PC-9 (cell line): Measurements from ENCODE around the gene EXD3. TPM values are rescaled to one million over a fixed set of nuclear protein-coding genes. Genes with fewer than 3 reads are reported as not detected.

ENCODE experiments used
- BruUV-seq: library from RNA; stranded (reverse); fragments of 400-500 nt; replicated peaks from 2 replicates; lab custom pipeline; 2021; lab: Mats Ljungman, UMichigan
- CTCF ChIA-PET: fragments of 300-600 bp; sonication (Branson Sonifier 250); formaldehyde crosslinking; loops from one replicate; lab custom pipeline; 2022; ENCODE audit warnings: antibody characterized with exemption; lab: Charles Lee
- POLR2A ChIA-PET: fragments of 300-600 bp; sonication (Branson Sonifier 250); formaldehyde crosslinking; loops from one replicate; lab custom pipeline; 2022; ENCODE audit warnings: antibody characterized with exemption; ENCODE audit not compliant: unreplicated experiment; lab: Charles Lee
- DNase-seq, 2 experiments: peaks; one replicate each; pipeline versions ENCODE4 v3.0.0 to v3.0.0-alpha.2; 2015 to 2022; ENCODE audit warnings: mixed read lengths in 1 of 2
- H2AFZ ChIP-seq: fragments of 200-600 bp; sonication (generic); 2 replicates; pipeline ENCODE4 v1.8.1; 2017; ENCODE audit warnings: antibody characterized with exemption
- H3F3A ChIP-seq: fragments of 200-600 bp; sonication (generic); 2 replicates; pipeline ENCODE4 v1.8.1; 2017; ENCODE audit warnings: antibody characterized with exemption, mild to moderate bottlenecking, low read depth; ENCODE audit not compliant: insufficient read depth
- H3K27ac ChIP-seq: fragments of 200-600 bp; sonication (generic); 2 replicates; pipeline ENCODE4 v1.6.1; 2016; ENCODE audit warnings: mixed run types
- H3K27me3 ChIP-seq: fragments of 200-600 bp; sonication (generic); 2 replicates; pipeline ENCODE4 v1.6.1; 2016; ENCODE audit warnings: low read depth, mixed run types; ENCODE audit not compliant: insufficient read depth
- H3K36me3 ChIP-seq: fragments of 200-600 bp; sonication (generic); 2 replicates; pipeline ENCODE4 v1.6.1; 2016; ENCODE audit warnings: low read depth, mixed run types
- H3K4me1 ChIP-seq: fragments of 200-600 bp; sonication (generic); replicated peaks from 2 replicates; pipeline ENCODE4 v1.6.1; 2016; ENCODE audit warnings: mixed run types; ENCODE audit not compliant: insufficient read depth
- H3K4me2 ChIP-seq: fragments of 200-600 bp; sonication (generic); 2 replicates; pipeline ENCODE4 v1.6.1; 2017; ENCODE audit warnings: mixed run types
- H3K4me3 ChIP-seq: fragments of 200-600 bp; sonication (generic); 2 replicates; pipeline ENCODE4 v1.6.1; 2016; ENCODE audit warnings: mixed run types
- H3K79me2 ChIP-seq: fragments of 200-600 bp; sonication (generic); 2 replicates; pipeline ENCODE4 v1.6.1; 2017; ENCODE audit warnings: low read depth, mixed run types
- H3K9me2 ChIP-seq: fragments of 200-600 bp; sonication (generic); 2 replicates; pipeline ENCODE4 v1.8.1; 2017; ENCODE audit warnings: mild to moderate bottlenecking; ENCODE audit not compliant: insufficient read depth
- H3K9me3 ChIP-seq: fragments of 200-600 bp; sonication (generic); 2 replicates; pipeline ENCODE4 v1.8.1; 2016; ENCODE audit warnings: low read depth; ENCODE audit not compliant: insufficient read depth
- H4K20me1 ChIP-seq: fragments of 200-600 bp; sonication (generic); 2 replicates; pipeline ENCODE4 v1.8.1; 2017; ENCODE audit not compliant: insufficient read depth
- CTCF ChIP-seq: fragments of 200-600 bp; sonication (generic); conservative IDR thresholded peaks from 2 replicates; pipeline ENCODE4 v1.6.1; 2017; ENCODE audit warnings: mixed run types, antibody characterized with exemption, mild to moderate bottlenecking, moderate library complexity
- EZH2 ChIP-seq: fragments of 200-600 bp; sonication (generic); IDR thresholded peaks from 2 replicates; pipeline ENCODE4 v1.8.0; 2017; ENCODE audit warnings: antibody characterized with exemption, low read depth
- intact Hi-C: fragments of 100-400 bp; cut with micrococcal nuclease; formaldehyde crosslinking; loops from one replicate; pipeline ENCODE4 v1.10.0; 2022; ENCODE audit not compliant: unreplicated experiment
- total RNA-seq: library from RNA; stranded (reverse); gene quantifications from 2 replicates; pipeline ENCODE4 v1.2.3, GENCODE V29; 2021

EXD3 gene
- total RNA-seq, 1 experiment from 2014 or later: 23.7 TPM

DNA sequence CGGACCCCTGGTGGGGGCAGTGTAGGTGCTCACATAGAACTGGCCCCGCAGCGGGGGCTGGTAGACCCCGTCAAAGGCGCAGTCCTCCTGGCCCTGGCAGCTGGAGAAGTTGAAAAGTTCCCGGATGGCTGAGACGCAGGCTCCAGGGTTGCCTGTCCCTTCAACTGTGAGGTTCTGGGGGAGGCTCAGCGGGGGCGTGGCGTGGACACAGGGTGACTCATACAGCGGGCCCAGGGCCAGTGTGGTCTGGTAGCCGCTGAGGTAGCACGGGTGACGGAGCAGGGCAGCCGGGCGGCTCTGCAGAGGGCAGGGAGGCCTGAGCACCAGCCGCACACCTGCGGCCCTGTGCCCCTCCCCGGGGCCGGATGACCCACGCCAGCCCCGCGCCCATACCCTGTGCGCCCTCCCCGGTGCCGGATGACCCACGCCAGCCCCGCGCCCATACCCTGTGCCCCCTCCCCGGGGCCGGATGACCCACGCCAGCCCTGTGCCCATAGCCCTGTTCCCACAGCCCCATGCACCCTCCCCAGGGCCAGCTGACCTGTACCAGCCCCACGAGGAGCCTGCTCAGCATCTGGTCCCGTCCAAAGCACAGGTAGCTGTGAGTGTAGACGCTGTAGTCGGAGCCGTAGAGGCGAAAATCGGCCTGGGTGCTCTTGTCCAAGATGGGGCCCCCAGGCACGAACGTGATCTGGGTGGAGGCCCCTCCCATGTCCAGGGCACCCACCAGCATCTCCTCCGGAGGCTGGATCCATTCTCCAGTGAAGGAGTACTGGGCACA is 13.2 kb upstream of the EXD3 start:
- H3K9me3 ChIP-seq: no peaks in the 10 kb centered on the region
- POLR2A ChIA-PET: interaction anchor here (0.5 kb wide), 1 partner anchor 390 kb away, joined by 5 read pairs; no protein-coding TSS in a partner anchor
- H3K27me3 ChIP-seq: no peaks in the 10 kb centered on the region
- no peaks in the 10 kb centered on the region for H4K20me1 ChIP-seq
- BruUV-seq: no TSS peak
- H3K27ac ChIP-seq: no peak overlapping the region
- no peaks in the 10 kb centered on the region for H3K9me2 ChIP-seq
- peaks cover 11% of the 10 kb centered on the region; the same call in 1 of the 2 replicates for H3F3A ChIP-seq
- no peak overlapping the region for H2AFZ ChIP-seq
- H3K36me3 ChIP-seq: no peaks in the 10 kb centered on the region
- no peak overlapping the region for H3K4me3 ChIP-seq
- H3K4me1 ChIP-seq: peaks cover 17% of the 10 kb centered on the region
- CTCF ChIA-PET: interaction anchor here (1.0 kb wide), 1 partner anchor 13 kb away, joined by 7 read pairs; the partner anchor contains the start of genes EXD3 and NOXA1
- intact Hi-C loops: loop anchor here (10.0 kb wide), 1 partner anchor 179 kb away; the partner anchor contains the start of gene EHMT1
- H3K79me2 ChIP-seq: no peaks in the 10 kb centered on the region
- peak overlapping the region; percentile 49 for H3K4me2 ChIP-seq
- TF ChIP-seq CTCF (no peak), EZH2 (no peak)
- DNase-seq: peak; percentile 86 to 97

- no peak overlapping the region for H3K27ac ChIP-seq
- H3K9me2 ChIP-seq: no peaks in the 10 kb centered on the region
- TF ChIP-seq CTCF (no peak), EZH2 (no peak)
- no peaks in the 10 kb centered on the region for H3K9me3 ChIP-seq
- peak overlapping the region; percentile 49 for H3K4me2 ChIP-seq
- ChIA-PET POLR2A (interaction anchor here (0.7 kb wide), 1 partner anchor 11 kb away, joined by 3 read pairs; no protein-coding TSS in a partner anchor), CTCF (no interaction called here)
- no peaks in the 10 kb centered on the region for H3K36me3 ChIP-seq
- H2AFZ ChIP-seq: no peak overlapping the region
- H3F3A ChIP-seq: peaks cover 11% of the 10 kb centered on the region; the same call in 1 of the 2 replicates
- no peaks in the 10 kb centered on the region for H3K27me3 ChIP-seq
- H3K79me2 ChIP-seq: no peaks in the 10 kb centered on the region
- no peak for DNase-seq
- H3K4me1 ChIP-seq: peaks cover 17% of the 10 kb centered on the region
- no peaks in the 10 kb centered on the region for H4K20me1 ChIP-seq
- no peak overlapping the region for H3K4me3 ChIP-seq
- BruUV-seq: TSS peak; percentile 63
- intact Hi-C loops: loop anchor here (10.0 kb wide), 1 partner anchor 179 kb away; the partner anchor contains the start of gene EHMT1
These were observed 12.5 kb upstream of the EXD3 start for GRCh38 chr9:137435381-137435891.

DNA sequence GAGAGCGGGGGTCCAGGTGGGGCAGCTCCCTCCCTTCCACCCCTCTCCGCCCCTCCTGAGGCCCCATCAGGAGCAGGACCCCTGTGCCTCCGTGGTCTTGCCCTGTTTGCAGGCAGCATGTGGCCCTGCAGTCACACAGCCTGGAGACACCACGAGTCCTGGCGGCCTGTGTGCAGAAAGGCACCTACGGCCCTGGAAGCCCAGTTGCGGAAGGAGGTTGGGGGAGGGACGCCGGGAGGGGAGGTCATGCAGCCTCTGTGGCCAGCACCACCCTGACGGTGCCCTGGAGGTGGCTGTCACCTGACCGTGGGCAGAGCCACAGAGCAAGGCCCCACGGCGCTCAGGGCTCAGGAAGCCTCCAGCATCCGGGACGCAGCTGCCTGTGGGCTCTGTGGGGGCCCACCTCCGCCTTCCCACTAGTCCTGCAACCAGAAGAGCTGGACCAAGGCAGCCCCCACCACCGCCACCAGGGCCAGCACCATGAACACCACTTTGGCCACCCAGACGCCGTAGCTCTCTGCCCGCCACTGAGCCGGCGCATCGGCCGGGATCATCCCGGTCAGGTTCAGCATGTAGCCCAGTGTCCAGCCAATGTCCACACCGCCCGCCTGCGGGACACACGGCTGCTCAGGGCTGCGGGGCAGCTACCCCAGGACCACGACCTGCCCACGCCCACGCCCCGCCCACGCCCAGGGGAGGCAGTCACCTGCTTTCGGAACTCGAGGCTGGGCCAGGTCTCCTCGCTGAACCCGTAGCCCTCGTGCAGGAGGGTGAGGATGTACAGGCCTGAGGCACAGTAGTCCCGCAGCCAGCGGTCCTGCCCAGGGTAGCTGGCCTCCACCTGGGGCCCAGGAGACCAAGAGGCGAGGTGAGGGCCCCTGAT is 11.8 kb upstream of the EXD3 start:
- Histone ChIP-seq H3K27me3 (no peaks in the 10 kb centered on the region), H3K36me3 (no peaks in the 10 kb centered on the region), H3K4me3 (no peak overlapping the region), H2AFZ (no peak overlapping the region), H3K9me3 (no peaks in the 10 kb centered on the region), H3K4me1 (peaks cover 17% of the 10 kb centered on the region), H3K27ac (no peak overlapping the region), H3K9me2 (no peaks in the 10 kb centered on the region), H3F3A (peaks cover 11% of the 10 kb centered on the region; the same call in 1 of the 2 replicates), H4K20me1 (no peaks in the 10 kb centered on the region), H3K4me2 (no peak overlapping the region), H3K79me2 (no peaks in the 10 kb centered on the region)
- BruUV-seq: no TSS peak
- no peak for TF ChIP-seq EZH2
- TF ChIP-seq CTCF: no peak
- ChIA-PET CTCF (no interaction called here), POLR2A (interaction anchor here (0.7 kb wide), 1 partner anchor 12 kb away, joined by 3 read pairs; no protein-coding TSS in a partner anchor)
- no peak for DNase-seq
- intact Hi-C loops: loop anchor here (10.0 kb wide), 1 partner anchor 180 kb away; the partner anchor contains the start of gene EHMT1
